ENCODE data around the gene SAE1. TPM values are rescaled to one million over a fixed set of nuclear protein-coding genes. Genes with fewer than 3 reads are reported as not detected.

SAE1 gene
- total RNA-seq, 1 donor from 2014 or later, result 49.9 TPM

DNA sequence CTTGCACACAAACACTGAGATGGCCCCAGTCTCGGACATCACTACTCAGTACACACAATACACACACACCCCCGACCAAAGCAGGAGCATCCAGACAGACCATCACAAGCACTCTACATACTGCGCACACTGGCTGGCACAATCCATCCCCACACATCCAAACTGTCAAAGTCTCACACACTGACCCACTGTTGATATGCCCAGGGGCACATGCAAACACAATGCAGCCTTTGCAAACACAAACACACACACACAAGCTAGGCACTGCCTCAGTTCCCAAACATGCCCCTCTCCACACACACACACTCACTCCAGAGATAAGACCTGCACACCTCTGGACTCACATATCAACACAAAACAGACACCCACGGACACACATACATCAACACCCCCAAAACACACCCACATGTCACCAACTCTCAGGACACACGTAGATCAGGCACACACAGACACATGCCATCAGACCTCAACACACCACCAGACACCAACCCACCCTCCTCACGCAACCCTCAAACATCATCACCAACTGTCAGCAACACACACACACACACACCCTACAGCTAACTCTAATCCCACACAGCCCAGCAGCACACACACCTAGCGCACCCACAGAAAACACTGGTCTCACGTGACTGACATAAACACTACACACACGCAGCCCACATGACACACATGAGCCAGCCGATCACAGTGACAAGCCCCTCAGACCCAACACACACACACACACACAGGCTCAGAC, 98.5 kb downstream of the SAE1 start:
- H3K4me1 ChIP-seq, result peaks cover 47% of the 10 kb centered on the region
- no peak for ATAC-seq
- H3K9me3 ChIP-seq, result no peaks in the 10 kb centered on the region
- no peak for DNase-seq
- H3K36me3 ChIP-seq, result peaks cover 12% of the 10 kb centered on the region
- H3K27ac ChIP-seq, result peak overlapping the region; percentile 100
- intact Hi-C loops (cut with DNase I), result no loop called here
- peak overlapping the region; percentile 91 for H3K4me3 ChIP-seq
- H3K27me3 ChIP-seq (ENCODE audit: low read depth), result no peaks in the 10 kb centered on the region
- TF ChIP-seq, protein P1, sequence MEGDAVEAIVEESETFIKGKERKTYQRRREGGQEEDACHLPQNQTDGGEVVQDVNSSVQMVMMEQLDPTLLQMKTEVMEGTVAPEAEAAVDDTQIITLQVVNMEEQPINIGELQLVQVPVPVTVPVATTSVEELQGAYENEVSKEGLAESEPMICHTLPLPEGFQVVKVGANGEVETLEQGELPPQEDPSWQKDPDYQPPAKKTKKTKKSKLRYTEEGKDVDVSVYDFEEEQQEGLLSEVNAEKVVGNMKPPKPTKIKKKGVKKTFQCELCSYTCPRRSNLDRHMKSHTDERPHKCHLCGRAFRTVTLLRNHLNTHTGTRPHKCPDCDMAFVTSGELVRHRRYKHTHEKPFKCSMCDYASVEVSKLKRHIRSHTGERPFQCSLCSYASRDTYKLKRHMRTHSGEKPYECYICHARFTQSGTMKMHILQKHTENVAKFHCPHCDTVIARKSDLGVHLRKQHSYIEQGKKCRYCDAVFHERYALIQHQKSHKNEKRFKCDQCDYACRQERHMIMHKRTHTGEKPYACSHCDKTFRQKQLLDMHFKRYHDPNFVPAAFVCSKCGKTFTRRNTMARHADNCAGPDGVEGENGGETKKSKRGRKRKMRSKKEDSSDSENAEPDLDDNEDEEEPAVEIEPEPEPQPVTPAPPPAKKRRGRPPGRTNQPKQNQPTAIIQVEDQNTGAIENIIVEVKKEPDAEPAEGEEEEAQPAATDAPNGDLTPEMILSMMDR (IDR thresholded peaks at IDR 0.05), result no peak

DNA sequence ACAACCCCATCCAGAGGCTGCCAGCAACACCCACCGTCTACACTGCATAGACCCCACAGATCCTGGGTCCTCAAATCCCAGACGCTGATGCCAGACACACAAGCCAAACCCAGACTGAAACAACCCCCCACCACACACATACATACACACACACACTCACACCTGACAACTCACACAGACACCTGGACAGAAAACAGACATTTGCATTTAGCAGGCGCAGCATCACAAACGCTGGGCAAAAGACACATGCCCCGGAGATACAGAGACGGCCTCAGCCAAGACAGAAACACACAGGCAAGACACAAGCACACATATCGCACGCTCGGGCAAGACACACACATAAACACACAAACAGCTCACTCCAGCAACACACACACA, 99.0 kb downstream of the SAE1 start:
- TF ChIP-seq, protein P1 (IDR thresholded peaks at IDR 0.05), result no peak
- no peak for DNase-seq
- Histone ChIP-seq H3K27me3 (ENCODE audit: low read depth) (no peaks in the 10 kb centered on the region), H3K4me3 (peak overlapping the region; percentile 91), H3K27ac (peak overlapping the region; percentile 89), H3K4me1 (peaks cover 47% of the 10 kb centered on the region), H3K9me3 (no peaks in the 10 kb centered on the region), H3K36me3 (peaks cover 8% of the 10 kb centered on the region)
- ATAC-seq, result no peak
- intact Hi-C loops (cut with DNase I), result no loop called here

DNA sequence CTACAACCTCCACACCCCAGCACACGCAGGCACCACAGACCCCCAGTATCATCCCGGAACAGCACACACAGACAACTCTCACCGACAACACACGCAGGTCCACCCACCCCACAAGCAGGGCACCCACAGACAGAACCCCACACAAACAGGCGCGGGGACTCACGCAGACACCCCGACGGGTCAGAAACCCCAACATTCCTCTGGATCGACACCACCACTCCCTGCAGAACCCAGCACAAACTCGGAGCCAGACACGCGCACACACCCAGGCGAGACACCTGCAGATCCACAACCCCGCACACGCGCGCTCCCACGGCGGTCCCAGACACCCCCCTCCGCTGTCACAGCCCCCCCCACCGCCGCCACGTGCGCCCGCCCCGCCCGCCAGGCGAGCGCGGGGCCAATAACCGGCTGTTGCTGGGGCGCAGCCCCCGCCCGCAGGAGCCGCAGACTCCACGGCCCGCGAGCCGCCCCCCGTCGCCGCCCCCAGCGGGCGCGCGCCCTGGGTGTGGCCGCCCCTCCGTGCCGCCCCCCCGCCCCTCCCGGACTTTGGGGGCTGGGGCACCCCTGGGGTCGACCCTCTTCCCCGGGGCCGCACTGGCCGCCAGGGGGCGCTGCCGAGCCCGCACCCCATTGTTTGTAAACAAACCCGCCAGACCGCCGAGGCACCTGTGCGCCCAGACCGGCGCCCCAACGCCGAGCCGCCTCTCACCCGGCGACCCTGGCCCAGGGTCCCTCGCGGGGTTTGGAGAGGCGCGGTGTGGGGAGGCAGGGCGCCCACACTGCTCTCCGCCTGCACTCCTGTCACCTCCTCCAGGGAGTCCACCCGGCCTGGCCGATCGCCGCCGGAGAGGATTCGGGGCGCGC, 99.7 kb downstream of the SAE1 start:
- peaks cover 46% of the 10 kb centered on the region for H3K4me1 ChIP-seq
- intact Hi-C loops (cut with DNase I), result no loop called here
- ATAC-seq, result peak; percentile 5 to 6
- no peaks in the 10 kb centered on the region for H3K27me3 ChIP-seq (ENCODE audit: low read depth)
- H3K27ac ChIP-seq, result peak overlapping the region; percentile 89
- DNase-seq, result peak; percentile 84
- H3K9me3 ChIP-seq, result no peaks in the 10 kb centered on the region
- H3K36me3 ChIP-seq, result peaks cover 2% of the 10 kb centered on the region
- TF ChIP-seq, protein P1 (IDR thresholded peaks at IDR 0.05), result peak; percentile 78
- peak overlapping the region; percentile 91 for H3K4me3 ChIP-seq

DNA sequence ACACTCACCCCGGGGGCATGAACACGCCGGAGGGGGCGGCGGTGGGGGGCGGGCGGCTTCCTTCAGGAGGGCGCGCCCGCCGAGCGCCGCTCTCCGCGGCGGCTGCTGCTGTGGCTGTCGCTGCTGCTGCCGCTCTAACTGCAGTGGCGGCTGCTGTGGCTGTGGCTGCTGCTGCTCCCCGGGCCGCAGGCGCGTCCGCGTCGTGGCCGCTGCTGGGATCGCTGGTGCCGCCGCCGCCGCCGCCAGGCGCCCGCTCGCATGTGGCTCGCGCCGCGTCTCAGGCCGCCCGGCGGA, 100.2 kb downstream of the SAE1 start, which contains the start of gene BBC3:
TSS of gene BBC3 (minus strand) at position 279 of the 294 bp plus-strand sequence. CDS start 2,768 bp downstream, outside the sequence.
- TF ChIP-seq, protein P1 (IDR thresholded peaks at IDR 0.05), result no peak
- Histone ChIP-seq H3K4me3 (peak within 1 kb of the TSS; percentile 91), H3K27me3 (ENCODE audit: low read depth) (no peaks in the 10 kb centered on the region), H3K27ac (peak within 1 kb of the TSS; percentile 89), H3K9me3 (no peaks in the 10 kb centered on the region), H3K4me1 (peaks cover 41% of the 10 kb centered on the region), H3K36me3 (no peaks in the 10 kb centered on the region)
- intact Hi-C loops (cut with DNase I), result no loop called here
- no peak for DNase-seq
- ATAC-seq, result no peak

DNA sequence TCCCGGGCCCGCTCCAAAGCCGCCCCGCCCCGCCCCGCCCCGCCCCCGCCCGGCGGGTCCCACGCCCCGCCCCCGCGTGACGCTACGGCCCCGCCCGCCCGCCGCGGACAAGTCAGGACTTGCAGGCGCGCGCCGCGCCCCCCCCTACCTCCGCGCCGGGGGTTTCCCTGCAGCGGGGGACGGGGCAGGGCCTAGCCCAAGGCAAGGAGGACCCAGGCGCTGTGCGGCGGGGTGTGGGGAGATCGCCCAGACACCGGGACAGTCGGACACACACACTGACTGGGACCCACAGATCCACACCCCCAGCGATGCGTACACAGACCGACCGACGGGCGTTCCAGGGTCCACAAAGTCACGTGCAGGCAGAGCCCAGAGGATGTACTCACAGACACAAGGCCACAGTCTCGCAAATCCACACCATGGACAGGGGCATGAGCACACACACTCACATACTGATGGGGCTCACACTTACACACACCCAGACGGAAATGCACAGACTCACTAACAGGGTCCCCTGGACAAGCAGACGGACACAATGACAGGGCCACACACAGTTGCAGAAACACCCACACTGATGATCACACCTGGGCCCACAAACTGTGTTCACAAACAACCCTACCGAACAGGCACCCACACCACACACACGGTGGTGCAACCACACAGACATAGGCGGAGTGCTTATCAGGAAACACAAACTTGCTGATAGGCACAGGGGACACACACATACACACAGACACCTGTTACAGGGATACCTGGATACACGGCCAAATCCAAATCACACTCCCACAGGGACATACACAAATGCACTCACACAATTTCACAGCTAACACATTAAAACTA, 100.8 kb downstream of the SAE1 start:
- H3K27me3 ChIP-seq (ENCODE audit: low read depth), result no peaks in the 10 kb centered on the region
- H3K4me3 ChIP-seq, result peak overlapping the region; percentile 91
- DNase-seq, result peak; percentile 94
- no peaks in the 10 kb centered on the region for H3K36me3 ChIP-seq
- peaks cover 40% of the 10 kb centered on the region for H3K4me1 ChIP-seq
- TF ChIP-seq, protein P1 (IDR thresholded peaks at IDR 0.05), result no peak
- peak overlapping the region; percentile 89 for H3K27ac ChIP-seq
- H3K9me3 ChIP-seq, result no peaks in the 10 kb centered on the region
- ATAC-seq, result peak; percentile 65 to 79
- intact Hi-C loops (cut with DNase I), result no loop called here

Measured in lower lobe of right lung (tissue), 2 donors.